H9 (cell line): ENCODE data around the gene PLEKHA8. TPM values are rescaled to one million over a fixed set of nuclear protein-coding genes. Genes with fewer than 3 reads are reported as not detected.

Experiments
- DNase-seq: peaks from one replicate; pipeline ENCODE4 v3.0.0-alpha.2; 2017
- H2AFZ ChIP-seq: one replicate; pipeline ENCODE4 v1.6.1; 2013; ENCODE audit warnings: mild to moderate bottlenecking, low read length, control low read depth, moderate library complexity
- H2AK5ac ChIP-seq: 2 replicates; pipeline ENCODE4 v1.6.1; 2013; ENCODE audit warnings: low read length, control low read depth, mixed read lengths; ENCODE audit not compliant: insufficient read length
- H2BK120ac ChIP-seq: one replicate; pipeline ENCODE4 v1.6.1; 2013; ENCODE audit warnings: low read depth, mild to moderate bottlenecking, low read length, control low read depth, inconsistent platforms; ENCODE audit not compliant: poor library complexity, severe bottlenecking
- H2BK12ac ChIP-seq: 2 replicates; pipeline ENCODE4 v1.6.1; 2013; ENCODE audit warnings: low read length, control low read depth, mixed read lengths, low read depth; ENCODE audit not compliant: insufficient read length
- H2BK15ac ChIP-seq: 2 replicates; pipeline ENCODE4 v1.6.1; 2013; ENCODE audit warnings: low read depth, low read length, control low read depth
- H2BK20ac ChIP-seq: one replicate; pipeline ENCODE4 v1.6.1; 2013; ENCODE audit warnings: low read depth, mild to moderate bottlenecking, low read length, control low read depth, inconsistent platforms; ENCODE audit not compliant: poor library complexity, severe bottlenecking
- H2BK5ac ChIP-seq: 2 replicates; pipeline ENCODE4 v1.6.1; 2013; ENCODE audit warnings: low read length, control low read depth, mixed read lengths; ENCODE audit not compliant: insufficient read length
- H3K14ac ChIP-seq: 2 replicates; pipeline ENCODE4 v1.6.1; 2013; ENCODE audit warnings: low read length, control low read depth; ENCODE audit not compliant: insufficient read depth
- H3K18ac ChIP-seq: 2 replicates; pipeline ENCODE4 v1.6.1; 2013; ENCODE audit warnings: low read depth, mild to moderate bottlenecking, mixed read lengths, low read length, control low read depth; ENCODE audit not compliant: insufficient read length
- H3K23ac ChIP-seq: 2 replicates; pipeline ENCODE4 v1.6.1; 2013; ENCODE audit warnings: low read length, control low read depth, mixed read lengths, low read depth; ENCODE audit not compliant: insufficient read length
- H3K23me2 ChIP-seq: 2 replicates; pipeline ENCODE4 v1.6.1; 2013; ENCODE audit warnings: low read depth, mild to moderate bottlenecking, mixed read lengths, low read length, control low read depth; ENCODE audit not compliant: insufficient read length, poor library complexity, severe bottlenecking
- H3K27ac ChIP-seq: 2 replicates; pipeline ENCODE4 v1.5.1; 2013; ENCODE audit warnings: low read length, control low read depth, mixed read lengths, low read depth; ENCODE audit not compliant: insufficient read length
- H3K27me3 ChIP-seq: 2 replicates; pipeline ENCODE4 v1.6.1; 2013; ENCODE audit warnings: low read length, control low read depth, inconsistent platforms; ENCODE audit not compliant: insufficient read depth
- H3K4ac ChIP-seq: 2 replicates; pipeline ENCODE4 v1.6.1; 2013; ENCODE audit warnings: low read depth, mild to moderate bottlenecking, control low read depth, inconsistent platforms, low read length, moderate library complexity
- H3K4me1 ChIP-seq: 2 replicates; pipeline ENCODE4 v1.6.1; 2013; ENCODE audit warnings: low read length, control low read depth, inconsistent platforms; ENCODE audit not compliant: insufficient read depth
- H3K4me2 ChIP-seq: 2 replicates; pipeline ENCODE4 v1.6.1; 2013; ENCODE audit warnings: low read length, control low read depth, mixed read lengths; ENCODE audit not compliant: insufficient read length, insufficient read depth
- H3K56ac ChIP-seq: 2 replicates; pipeline ENCODE4 v1.6.1; 2013; ENCODE audit warnings: low read depth, mild to moderate bottlenecking, mixed read lengths, low read length, control low read depth; ENCODE audit not compliant: insufficient read length
- H3K79me1 ChIP-seq: 2 replicates; pipeline ENCODE4 v1.6.1; 2013; ENCODE audit warnings: low read depth, mild to moderate bottlenecking, moderate library complexity, low read length, control low read depth, inconsistent platforms; ENCODE audit not compliant: insufficient read depth, poor library complexity, severe bottlenecking
- H3K79me2 ChIP-seq: 2 replicates; pipeline ENCODE4 v1.6.1; 2013; ENCODE audit warnings: low read length, control low read depth, inconsistent platforms; ENCODE audit not compliant: insufficient read depth
- H3K9ac ChIP-seq: 2 replicates; pipeline ENCODE4 v1.6.1; 2013; ENCODE audit warnings: low read length, control low read depth, mixed read lengths; ENCODE audit not compliant: insufficient read length; ENCODE audit errors: extremely low read depth
- H3K9me3 ChIP-seq: one replicate; pipeline ENCODE4 v1.6.1; 2013; ENCODE audit warnings: low read depth, low read length, inconsistent platforms; ENCODE audit not compliant: control insufficient read depth
- H3T11ph ChIP-seq: one replicate; pipeline ENCODE4 v1.6.1; 2013; ENCODE audit warnings: mild to moderate bottlenecking, low read length, control low read depth, inconsistent platforms
- H4K20me1 ChIP-seq: one replicate; pipeline ENCODE4 v1.6.1; 2013; ENCODE audit not compliant: control insufficient read depth, insufficient read length, insufficient read depth
- H4K5ac ChIP-seq: 2 replicates; pipeline ENCODE4 v1.6.1; 2013; ENCODE audit warnings: low read depth, mild to moderate bottlenecking, mixed read lengths, low read length, control low read depth; ENCODE audit not compliant: insufficient read length
- H4K8ac ChIP-seq: replicated peaks from 2 replicates; pipeline ENCODE4 v1.6.1; 2013; ENCODE audit warnings: low read length, control low read depth, mixed read lengths, low read depth; ENCODE audit not compliant: insufficient read length
- H4K91ac ChIP-seq: 2 replicates; pipeline ENCODE4 v1.6.1; 2013; ENCODE audit warnings: low read depth, mild to moderate bottlenecking, moderate library complexity, mixed read lengths, low read length, control low read depth; ENCODE audit not compliant: insufficient read length
- H3K27ac Mint-ChIP-seq, 3 experiments: 2 replicates in 2 of 3; 3 replicates in 1 of 3; pipeline ENCODE4 v1.8.0; 2020 to 2021; ENCODE audit warnings: mixed read lengths in 3 of 3, mild to moderate bottlenecking in 1 of 3, moderate library complexity in 1 of 3
- H3K27me3 Mint-ChIP-seq: 2 replicates; pipeline ENCODE4 v1.8.0; 2021; ENCODE audit warnings: low read depth, mild to moderate bottlenecking, moderate library complexity, mixed read lengths
- H3K36me3 Mint-ChIP-seq, 3 experiments: 2 replicates in 2 of 3; 3 replicates in 1 of 3; pipeline ENCODE4 v1.8.0; 2020 to 2021; ENCODE audit warnings: low read depth in 3 of 3, mixed read lengths in 3 of 3; ENCODE audit not compliant: insufficient read depth in 1 of 3
- H3K4me1 Mint-ChIP-seq, 2 experiments: 2 replicates each; pipeline ENCODE4 v1.8.0; 2020; ENCODE audit warnings: mixed read lengths in 2 of 2
- H3K4me3 Mint-ChIP-seq, 2 experiments: 2 replicates in 1 of 2; 3 replicates in 1 of 2; pipeline ENCODE4 v1.8.0; 2020 to 2021; ENCODE audit warnings: mild to moderate bottlenecking in 2 of 2, mixed read lengths in 2 of 2, moderate library complexity in 1 of 2
- H3K9me3 Mint-ChIP-seq, 2 experiments: 2 replicates in 1 of 2; 3 replicates in 1 of 2; pipeline ENCODE4 v1.8.0; 2020; ENCODE audit warnings: mild to moderate bottlenecking in 2 of 2, mixed read lengths in 2 of 2, moderate library complexity in 1 of 2
- CTCF ChIP-seq: fragments of 200-600 bp; sonication (generic); conservative IDR thresholded peaks from 3 replicates; pipeline ENCODE4 v1.8.0; 2021; ENCODE audit warnings: antibody characterized with exemption, mild to moderate bottlenecking
- total RNA-seq: library from RNA; stranded (reverse); gene quantifications from 2 replicates; pipeline ENCODE4 v1.2.1, GENCODE V29; 2021

Gene PLEKHA8
- total RNA-seq, 1 experiment from 2014 or later: 37.0 TPM

- Histone ChIP-seq H2BK5ac (no peak overlapping the region), H3K14ac (no peak overlapping the region), H3K27ac (no peak overlapping the region), H4K91ac (no peak overlapping the region), H2AFZ (no peak overlapping the region), H3K23me2 (no peaks in the 10 kb centered on the region), H2BK12ac (no peak overlapping the region), H3K4ac (no peak overlapping the region), H3T11ph (no peak overlapping the region), H3K27me3 (no peaks in the 10 kb centered on the region), H3K79me1 (peaks cover 4% of the 10 kb centered on the region), H2AK5ac (no peak overlapping the region), H3K56ac (no peak overlapping the region), H4K5ac (no peak overlapping the region), H3K9me3 (no peaks in the 10 kb centered on the region), H3K4me2 (no peak overlapping the region), H3K23ac (no peak overlapping the region), H2BK120ac (no peak overlapping the region), H3K9ac (no peak overlapping the region), H4K20me1 (no peaks in the 10 kb centered on the region), H2BK20ac (no peak overlapping the region), H2BK15ac (no peak overlapping the region), H3K79me2 (peaks cover 15% of the 10 kb centered on the region; the same call in 1 of the 2 replicates), H3K4me1 (no peaks in the 10 kb centered on the region), H4K8ac (no peak overlapping the region), H3K18ac (no peak overlapping the region)
- Mint-ChIP-seq H3K27me3 (no peaks in the 10 kb centered on the region), H3K4me1 (peaks cover 7 to 13% of the 10 kb centered on the region in 2 experiments; a peak in 3 of 4 replicates), H3K27ac (no peak overlapping the region), H3K36me3 (peaks cover 0 to 4% (median 0%) of the 10 kb centered on the region in 3 experiments; a peak in 3 of 7 replicates), H3K9me3 (no peaks in the 10 kb centered on the region), H3K4me3 (no peak overlapping the region)
- no peak for DNase-seq
- no peak for TF ChIP-seq CTCF
Measured at GRCh38 chr7:29980151-29980550, 48.1 kb upstream of the PLEKHA8 start.
